ENCODE data around the gene SLC31A2.

DNA sequence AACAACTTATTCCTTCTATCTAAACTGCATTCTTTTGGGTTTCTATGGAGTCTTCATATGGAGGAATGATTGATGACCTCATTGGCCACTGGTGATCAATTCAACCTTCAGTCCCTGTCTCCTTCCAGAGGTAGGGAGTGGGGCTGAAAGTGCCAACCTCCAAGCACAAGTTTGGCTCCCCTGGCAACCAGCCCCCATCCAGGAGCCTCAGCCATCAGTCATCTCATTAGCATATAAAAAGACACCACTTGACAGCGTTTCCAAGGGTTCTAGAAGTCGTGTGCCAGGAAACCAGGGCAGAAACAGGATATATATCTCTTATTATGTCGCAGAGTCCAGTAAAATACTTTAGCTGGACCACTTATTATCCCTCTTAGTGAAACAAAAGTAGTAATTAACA is 9.8 kb downstream of the SLC31A2 start:
- TF ChIP-seq, protein P1, sequence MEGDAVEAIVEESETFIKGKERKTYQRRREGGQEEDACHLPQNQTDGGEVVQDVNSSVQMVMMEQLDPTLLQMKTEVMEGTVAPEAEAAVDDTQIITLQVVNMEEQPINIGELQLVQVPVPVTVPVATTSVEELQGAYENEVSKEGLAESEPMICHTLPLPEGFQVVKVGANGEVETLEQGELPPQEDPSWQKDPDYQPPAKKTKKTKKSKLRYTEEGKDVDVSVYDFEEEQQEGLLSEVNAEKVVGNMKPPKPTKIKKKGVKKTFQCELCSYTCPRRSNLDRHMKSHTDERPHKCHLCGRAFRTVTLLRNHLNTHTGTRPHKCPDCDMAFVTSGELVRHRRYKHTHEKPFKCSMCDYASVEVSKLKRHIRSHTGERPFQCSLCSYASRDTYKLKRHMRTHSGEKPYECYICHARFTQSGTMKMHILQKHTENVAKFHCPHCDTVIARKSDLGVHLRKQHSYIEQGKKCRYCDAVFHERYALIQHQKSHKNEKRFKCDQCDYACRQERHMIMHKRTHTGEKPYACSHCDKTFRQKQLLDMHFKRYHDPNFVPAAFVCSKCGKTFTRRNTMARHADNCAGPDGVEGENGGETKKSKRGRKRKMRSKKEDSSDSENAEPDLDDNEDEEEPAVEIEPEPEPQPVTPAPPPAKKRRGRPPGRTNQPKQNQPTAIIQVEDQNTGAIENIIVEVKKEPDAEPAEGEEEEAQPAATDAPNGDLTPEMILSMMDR (IDR thresholded peaks at IDR 0.05; ENCODE audit: low read depth, low read length, poor library complexity, severe bottlenecking): no peak
- TF ChIP-seq EZH2phosphoT487 (IDR thresholded peaks at IDR 0.05; ENCODE audit: borderline replicate concordance, low read length): no peak
